ENCODE measurements around the gene GPC6.

The GPC6 gene

DNA sequence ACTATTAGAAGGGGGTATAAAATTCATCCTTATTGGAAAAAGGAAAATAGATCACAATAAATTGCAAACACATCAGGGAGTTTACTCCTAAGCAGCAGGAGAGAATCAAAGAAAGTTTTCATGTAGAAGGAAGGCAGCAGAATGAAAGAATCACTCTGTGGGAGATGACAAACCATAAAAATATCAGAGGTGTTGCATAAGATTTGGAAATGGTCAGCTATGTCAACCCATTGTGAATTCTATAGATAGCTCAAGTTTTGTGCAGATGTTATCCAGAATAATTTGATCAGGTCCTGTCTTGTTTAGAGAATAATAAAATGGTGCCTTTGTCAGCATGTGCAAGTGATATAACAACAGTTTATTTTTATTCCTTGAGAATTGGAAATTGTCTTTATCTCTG lies 630.5 kb downstream of the GPC6 start:
- DNase-seq (ENCODE audit: low spot score), result no peak

- DNase-seq (ENCODE audit: low spot score), result no peak
Observed at GRCh38 chr13:93859716-93860115, 633.1 kb downstream of the GPC6 start.

DNA sequence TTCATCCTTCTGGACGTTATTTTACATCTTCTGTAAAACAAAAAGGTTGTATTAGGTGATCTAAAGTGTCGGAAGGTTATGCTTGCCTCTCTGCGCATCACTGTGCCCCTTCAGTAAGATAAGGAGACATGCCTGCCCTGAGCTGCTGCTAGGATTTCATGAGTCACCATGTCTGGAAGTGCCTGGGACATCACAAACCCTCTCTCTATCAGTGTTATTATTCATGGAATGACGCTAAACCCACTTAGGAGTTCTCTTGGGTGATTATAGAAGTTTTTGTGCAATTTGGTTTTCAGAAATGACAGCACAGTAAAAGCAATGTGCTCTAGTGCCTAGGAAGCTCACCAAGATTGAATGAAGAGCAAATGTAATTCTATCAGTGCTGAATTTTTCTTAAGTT lies 635.2 kb downstream of the GPC6 start:
- DNase-seq (ENCODE audit: low spot score), result no peak

GRCh38 chr13:93862259-93862658 lies 635.7 kb downstream of the GPC6 start:
- no peak for DNase-seq (ENCODE audit: low spot score)

DNA sequence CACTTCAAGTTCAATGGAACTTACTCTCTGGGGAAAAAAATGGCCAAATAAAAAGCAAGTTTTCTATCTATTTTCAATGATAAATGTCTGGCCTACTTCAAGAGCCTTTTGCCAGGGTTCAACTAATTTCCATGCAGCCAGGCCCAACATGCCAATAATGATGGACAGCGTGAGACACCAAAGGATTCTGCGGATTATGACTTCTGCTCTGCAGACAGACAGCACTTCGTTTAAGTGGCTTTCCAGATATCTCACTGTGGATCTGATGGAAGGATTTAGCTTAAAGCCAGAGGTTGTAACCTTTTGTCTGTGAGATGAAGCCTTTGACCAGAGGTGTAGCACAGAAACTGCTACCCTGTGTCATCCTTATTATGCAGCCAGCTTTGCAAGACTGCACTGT lies 638.6 kb downstream of the GPC6 start:
- DNase-seq (ENCODE audit: low spot score), result no peak

- no peak for DNase-seq (ENCODE audit: low spot score)
Observed at GRCh38 chr13:93867481-93867880, 640.9 kb downstream of the GPC6 start.

DNA sequence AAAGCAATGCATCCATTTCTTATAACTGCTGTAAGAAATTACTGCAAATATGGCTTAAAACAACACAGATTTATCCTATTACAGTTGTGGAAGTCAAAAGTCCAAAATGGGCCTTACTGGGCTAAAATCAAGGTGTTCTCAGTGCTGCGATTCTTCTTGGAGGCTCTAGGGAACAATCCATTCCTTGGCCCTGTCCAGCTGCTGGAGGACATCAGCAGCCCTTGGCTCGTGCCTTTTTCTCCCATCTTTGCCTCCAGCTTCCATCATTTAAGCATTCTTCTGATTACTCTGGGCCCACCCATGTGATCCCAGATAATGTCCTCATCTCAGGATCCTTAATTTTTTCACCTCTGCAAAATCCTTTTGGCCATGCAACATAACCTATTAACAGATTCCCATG lies 645.8 kb downstream of the GPC6 start:
- no peak for DNase-seq (ENCODE audit: low spot score)

GRCh38 chr13:93872786-93873347 lies 646.3 kb downstream of the GPC6 start:
- no peak for DNase-seq (ENCODE audit: low spot score)

DNA sequence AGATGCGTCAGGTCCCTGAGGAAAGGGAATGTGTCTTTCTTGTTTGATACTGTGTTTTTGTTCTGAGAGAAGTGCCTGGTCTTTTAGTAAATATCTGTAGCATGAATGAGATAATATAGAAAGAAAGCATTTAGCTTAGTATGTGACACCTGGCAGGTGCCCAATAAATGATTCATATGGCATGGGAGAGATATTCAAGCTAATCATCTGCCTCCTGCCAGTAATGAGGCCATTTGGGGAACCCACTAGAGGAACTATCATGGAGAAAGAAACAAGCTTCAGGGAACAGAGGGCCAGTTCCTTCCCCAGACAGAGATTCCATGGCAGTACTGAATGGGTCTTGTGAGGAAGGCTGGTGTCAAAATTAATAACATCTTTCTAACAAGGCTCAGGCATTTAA lies 648.9 kb downstream of the GPC6 start:
- no peak for DNase-seq (ENCODE audit: low spot score)

DNA sequence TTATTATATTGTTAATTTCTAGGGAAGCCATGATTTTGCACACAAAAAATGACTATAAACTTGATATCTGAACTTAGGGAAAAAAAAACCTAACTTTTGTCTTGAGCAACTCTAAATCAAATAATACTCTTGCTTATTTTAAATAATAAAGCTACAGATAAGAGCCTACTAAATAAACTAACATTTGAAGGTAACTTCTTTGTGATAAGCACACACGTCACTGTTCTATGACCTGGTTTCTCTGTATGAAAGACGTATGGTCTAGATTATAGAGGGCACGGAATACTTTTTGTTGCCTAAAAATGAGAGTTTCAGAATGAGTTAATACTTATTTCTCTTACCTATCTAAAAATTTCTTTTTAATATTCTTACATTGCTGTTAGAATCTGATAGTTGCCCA lies 649.6 kb downstream of the GPC6 start:
- DNase-seq (ENCODE audit: low spot score), result no peak

DNA sequence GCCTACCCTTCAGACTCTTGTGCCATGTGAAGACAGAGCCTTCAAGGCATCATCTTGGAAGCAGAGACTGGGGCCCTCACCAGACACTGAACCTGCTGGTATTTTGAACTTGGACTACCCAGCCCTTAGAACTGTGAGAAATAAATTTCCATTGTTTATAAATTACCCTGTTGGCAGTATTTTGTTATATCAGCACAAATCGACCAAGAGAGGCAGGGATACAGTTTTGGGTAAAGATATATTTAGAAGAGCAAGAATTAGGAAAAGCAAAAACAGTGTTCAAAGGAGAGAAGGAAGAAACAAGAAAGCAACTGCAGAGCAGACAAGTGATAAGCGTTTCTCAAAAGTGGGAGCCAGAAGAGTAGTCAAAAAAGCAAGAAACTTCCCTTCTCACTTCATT lies 652.1 kb downstream of the GPC6 start:
- no peak for DNase-seq (ENCODE audit: low spot score)

DNA sequence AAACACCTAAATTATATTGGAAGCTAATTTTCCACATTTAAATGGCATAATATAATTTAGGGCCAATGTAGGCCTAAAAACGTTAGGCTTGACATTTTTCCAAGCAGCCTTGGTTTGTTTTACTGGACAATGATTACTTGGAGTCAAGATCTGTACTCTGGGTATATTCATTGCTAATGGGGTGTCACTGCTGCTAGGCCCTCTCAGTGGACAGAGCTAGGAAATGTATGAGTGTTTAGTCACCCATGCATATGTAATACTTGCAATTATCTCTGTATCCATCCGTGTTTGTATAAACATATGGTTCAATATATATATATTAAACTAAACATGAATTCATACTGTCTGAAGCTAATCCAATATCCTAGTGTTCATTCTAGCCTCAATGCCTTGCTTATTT lies 654.8 kb downstream of the GPC6 start:
- no peak for DNase-seq (ENCODE audit: low spot score)

DNA sequence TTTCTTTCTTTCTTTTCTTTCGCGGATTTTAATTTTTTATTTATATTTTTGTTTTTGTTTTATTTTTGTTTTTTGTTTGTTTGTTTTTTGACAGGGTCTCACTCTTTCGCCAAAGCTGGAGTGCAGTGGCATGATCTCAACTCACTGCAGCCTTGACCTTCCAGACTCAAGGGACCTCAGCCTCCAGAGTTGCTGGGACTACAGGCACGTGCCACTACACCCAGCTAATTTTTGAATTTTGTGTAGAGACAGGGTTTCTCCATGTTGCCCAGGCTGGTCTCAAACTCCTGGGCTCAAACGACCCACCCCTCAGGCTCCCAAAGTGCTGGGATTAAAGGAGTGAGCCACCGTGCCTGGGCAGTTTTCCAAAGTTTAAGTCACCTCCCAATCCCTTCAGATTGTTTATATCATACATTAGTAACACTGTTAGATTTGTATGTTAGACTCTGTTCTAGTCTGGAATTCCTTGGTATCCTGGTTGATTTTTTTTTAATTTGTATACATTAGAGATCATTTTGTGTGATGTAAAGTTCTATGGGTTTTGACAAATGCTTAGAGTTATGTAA lies 655.6 kb downstream of the GPC6 start:
- DNase-seq (ENCODE audit: low spot score), result no peak

GRCh38 chr13:93889430-93889951 lies 662.9 kb downstream of the GPC6 start:
- DNase-seq (ENCODE audit: low spot score), result no peak

- no peak for DNase-seq (ENCODE audit: low spot score)
Observed at GRCh38 chr13:93899981-93900380, 673.4 kb downstream of the GPC6 start.

DNA sequence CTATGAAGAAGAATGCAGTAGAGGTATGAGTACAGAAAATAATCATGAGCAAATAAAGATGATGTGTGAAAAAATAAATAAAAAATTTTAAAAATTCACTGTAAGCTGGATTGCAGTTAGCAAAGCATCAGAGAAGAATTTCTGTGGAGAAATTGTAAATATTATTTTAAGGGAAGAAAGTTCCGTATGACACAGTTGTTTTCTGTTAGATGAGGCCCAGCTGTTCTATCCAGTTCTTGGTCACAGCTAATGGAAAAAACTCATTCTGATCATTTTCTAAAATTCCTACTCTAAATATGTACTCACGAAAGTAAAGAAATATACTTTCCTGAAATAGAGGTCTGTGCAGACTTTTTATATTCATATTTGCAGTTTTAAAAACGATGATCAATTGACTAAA lies 674.1 kb downstream of the GPC6 start:
- DNase-seq (ENCODE audit: low spot score), result no peak

GRCh38 chr13:93903909-93904308 lies 677.3 kb downstream of the GPC6 start:
- no peak for DNase-seq (ENCODE audit: low spot score)

DNA sequence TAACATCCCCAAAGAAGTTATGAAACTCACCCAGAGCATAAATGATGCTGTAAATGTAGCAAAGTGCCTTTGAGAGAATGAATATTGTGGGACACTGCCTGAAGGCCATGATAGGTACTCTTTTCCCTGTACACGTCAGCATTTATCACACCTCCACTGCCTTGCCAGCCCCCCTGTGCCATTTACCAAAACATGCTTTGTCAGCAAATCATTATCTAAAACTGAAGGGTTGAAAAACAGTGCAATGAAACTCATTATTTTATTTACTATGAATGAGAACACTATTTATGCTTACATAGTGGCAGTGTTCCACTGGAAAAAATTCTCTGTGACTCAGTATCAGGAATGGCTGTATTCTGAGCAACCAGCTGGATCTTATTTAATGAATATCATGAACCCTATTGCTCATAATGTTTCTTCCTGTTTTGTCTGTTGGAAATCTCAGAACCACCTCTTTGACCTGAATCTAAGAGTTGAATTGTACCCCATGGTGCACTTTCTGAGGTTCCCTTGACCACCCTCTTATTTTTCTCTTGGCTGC lies 688.7 kb downstream of the GPC6 start:
- no peak for DNase-seq (ENCODE audit: low spot score)

- DNase-seq (ENCODE audit: low spot score), result no peak
Observed at GRCh38 chr13:93922063-93922855, 695.7 kb downstream of the GPC6 start.

DNA sequence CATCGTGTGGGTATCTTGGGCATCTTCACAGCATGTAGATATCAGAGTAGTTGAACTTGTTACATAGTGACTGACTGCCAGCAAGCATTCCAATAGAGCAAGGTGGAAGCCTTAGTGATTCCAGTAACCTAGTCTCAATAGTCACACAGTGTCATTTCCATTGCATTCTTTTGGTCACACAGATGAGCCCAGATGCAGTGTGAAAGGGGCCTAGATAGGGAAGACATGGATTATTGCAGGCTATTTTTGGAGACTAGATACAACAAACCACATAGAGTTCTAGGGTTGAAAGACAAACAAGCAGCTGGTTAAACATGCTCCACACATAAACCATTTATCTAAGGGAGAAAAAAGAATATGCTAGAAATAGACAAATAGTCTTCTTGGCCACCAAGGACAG lies 699.4 kb downstream of the GPC6 start:
- no peak for DNase-seq (ENCODE audit: low spot score)

GRCh38 chr13:93926425-93926824 lies 699.8 kb downstream of the GPC6 start:
- no peak for DNase-seq (ENCODE audit: low spot score)

DNA sequence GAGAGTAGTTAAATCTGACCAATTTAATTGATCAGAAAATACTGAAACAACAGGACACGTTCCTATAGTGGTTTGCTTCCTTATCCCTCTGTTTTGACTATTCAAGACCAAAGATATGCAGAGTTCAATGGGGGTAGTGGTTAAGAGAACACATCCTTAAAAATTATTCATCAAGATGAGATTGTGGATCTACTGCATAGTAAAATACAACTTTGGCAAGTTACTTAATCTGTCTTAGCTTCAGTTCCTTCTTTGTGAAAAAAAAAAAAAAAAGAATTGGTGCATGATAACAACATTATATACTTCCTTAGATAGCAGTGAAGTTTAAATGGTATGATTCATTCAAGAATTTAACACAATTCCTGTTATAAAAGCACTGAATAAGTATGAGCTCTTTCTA lies 700.8 kb downstream of the GPC6 start:
- no peak for DNase-seq (ENCODE audit: low spot score)

GRCh38 chr13:93932901-93933300 lies 706.3 kb downstream of the GPC6 start:
- DNase-seq (ENCODE audit: low spot score), result no peak
